ENCODE results near the gene RBFA.

RBFA gene

DNA sequence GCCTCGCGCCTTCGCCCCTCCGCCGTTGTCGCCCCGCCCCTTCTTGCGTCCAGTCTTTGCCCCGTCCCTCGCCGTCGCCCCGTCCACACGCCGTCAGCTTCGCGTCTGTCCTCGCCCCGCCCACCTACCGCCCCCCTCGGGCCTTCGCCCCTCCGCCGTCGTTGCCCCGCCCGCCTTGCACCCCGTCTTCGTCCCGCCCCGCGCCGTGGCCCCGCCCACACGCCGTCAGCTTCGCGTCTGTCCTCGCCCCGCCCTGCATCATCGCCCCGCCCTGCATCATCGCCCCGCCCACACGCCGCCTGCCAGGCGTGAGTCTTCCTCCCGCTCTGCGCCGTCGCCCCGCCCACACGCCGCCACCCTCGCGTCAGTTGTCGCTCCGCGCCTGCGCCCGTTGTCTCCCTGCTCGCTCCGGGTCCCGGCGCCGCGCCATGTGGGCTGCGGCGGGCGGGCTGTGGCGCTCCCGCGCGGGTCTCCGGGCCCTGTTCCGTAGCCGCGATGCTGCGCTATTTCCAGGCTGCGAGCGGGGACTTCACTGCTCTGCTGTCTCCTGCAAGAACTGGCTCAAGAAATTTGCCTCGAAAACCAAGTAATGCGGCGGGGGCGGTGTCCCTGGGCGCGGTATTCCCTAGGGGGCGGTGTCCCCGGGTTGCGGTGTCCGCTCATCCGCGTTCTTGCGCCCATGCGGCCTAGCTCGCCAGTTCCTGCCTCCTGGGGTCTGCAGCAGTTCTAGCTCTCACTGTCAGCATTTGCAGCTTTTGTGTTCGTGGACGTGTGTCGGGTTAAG is at the start of gene RBFA:
RBFA (plus strand) TSS at position 367 of the 784 bp plus-strand sequence; CDS start at position 429, 62 bp downstream.
- H3K27ac ChIP-seq, result peak within 1 kb of the TSS; percentile 95
- TF ChIP-seq, protein P1, sequence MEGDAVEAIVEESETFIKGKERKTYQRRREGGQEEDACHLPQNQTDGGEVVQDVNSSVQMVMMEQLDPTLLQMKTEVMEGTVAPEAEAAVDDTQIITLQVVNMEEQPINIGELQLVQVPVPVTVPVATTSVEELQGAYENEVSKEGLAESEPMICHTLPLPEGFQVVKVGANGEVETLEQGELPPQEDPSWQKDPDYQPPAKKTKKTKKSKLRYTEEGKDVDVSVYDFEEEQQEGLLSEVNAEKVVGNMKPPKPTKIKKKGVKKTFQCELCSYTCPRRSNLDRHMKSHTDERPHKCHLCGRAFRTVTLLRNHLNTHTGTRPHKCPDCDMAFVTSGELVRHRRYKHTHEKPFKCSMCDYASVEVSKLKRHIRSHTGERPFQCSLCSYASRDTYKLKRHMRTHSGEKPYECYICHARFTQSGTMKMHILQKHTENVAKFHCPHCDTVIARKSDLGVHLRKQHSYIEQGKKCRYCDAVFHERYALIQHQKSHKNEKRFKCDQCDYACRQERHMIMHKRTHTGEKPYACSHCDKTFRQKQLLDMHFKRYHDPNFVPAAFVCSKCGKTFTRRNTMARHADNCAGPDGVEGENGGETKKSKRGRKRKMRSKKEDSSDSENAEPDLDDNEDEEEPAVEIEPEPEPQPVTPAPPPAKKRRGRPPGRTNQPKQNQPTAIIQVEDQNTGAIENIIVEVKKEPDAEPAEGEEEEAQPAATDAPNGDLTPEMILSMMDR (IDR thresholded peaks at IDR 0.05), result no peak
- H3K27me3 ChIP-seq, result no peaks in the 10 kb centered on the region
- H3K36me3 ChIP-seq, result no peaks in the 10 kb centered on the region
- H3K9me3 ChIP-seq, result no peaks in the 10 kb centered on the region
- peaks cover 18% of the 10 kb centered on the region in 2 experiments for H3K4me1 ChIP-seq (ENCODE audit: control insufficient read depth in 1 of 2, insufficient read depth in 1 of 2, low read depth in 1 of 2, low read length in 1 of 2)
- H3K4me3 ChIP-seq (ENCODE audit: low read depth in 1 of 2, low read length in 1 of 2), result peak within 1 kb of the TSS; percentile 64 to 84

DNA sequence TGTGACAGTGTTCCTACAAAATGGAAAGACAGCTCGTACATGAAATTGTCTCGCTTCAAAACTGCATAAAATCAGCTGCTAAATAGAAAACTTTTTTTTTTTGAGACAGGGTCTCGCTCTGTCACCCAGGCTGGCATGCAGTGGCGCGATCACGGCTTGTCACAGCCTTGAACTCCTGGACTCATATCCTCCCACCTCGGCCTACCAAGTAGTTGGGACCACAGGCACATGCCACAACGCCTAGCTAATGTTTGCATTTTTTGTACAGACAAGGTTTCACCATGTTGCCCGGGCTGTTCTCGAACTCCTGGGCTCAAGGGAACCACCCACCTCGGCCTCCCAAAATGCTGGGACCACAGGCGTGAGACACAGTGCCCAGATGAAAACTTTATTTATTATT is 49.1 kb upstream of the RBFA start:
- no peaks in the 10 kb centered on the region for H3K9me3 ChIP-seq
- H3K27me3 ChIP-seq, result no peaks in the 10 kb centered on the region
- no peak overlapping the region for H3K4me3 ChIP-seq (ENCODE audit: low read depth in 1 of 2, low read length in 1 of 2)
- no peaks in the 10 kb centered on the region for H3K36me3 ChIP-seq
- peaks cover 24% of the 10 kb centered on the region in 2 experiments for H3K4me1 ChIP-seq (ENCODE audit: control insufficient read depth in 1 of 2, insufficient read depth in 1 of 2, low read depth in 1 of 2, low read length in 1 of 2)
- TF ChIP-seq, protein P1 (IDR thresholded peaks at IDR 0.05), result no peak
- H3K27ac ChIP-seq, result no peak overlapping the region

- Histone ChIP-seq H3K9me3 (no peaks in the 10 kb centered on the region), H3K4me3 (ENCODE audit: low read depth in 1 of 2, low read length in 1 of 2) (no peak overlapping the region), H3K4me1 (ENCODE audit: control insufficient read depth in 1 of 2, insufficient read depth in 1 of 2, low read depth in 1 of 2, low read length in 1 of 2) (peaks cover 24% of the 10 kb centered on the region in 2 experiments), H3K36me3 (no peaks in the 10 kb centered on the region), H3K27ac (no peak overlapping the region), H3K27me3 (no peaks in the 10 kb centered on the region)
- TF ChIP-seq, protein P1 (IDR thresholded peaks at IDR 0.05), result no peak
Measured at GRCh38 chr18:79986726-79987125, 47.5 kb upstream of the RBFA start.

GRCh38 chr18:79987566-79987965 is 46.7 kb upstream of the RBFA start:
- TF ChIP-seq, protein P1 (IDR thresholded peaks at IDR 0.05), result no peak
- H3K4me1 ChIP-seq (ENCODE audit: control insufficient read depth in 1 of 2, insufficient read depth in 1 of 2, low read depth in 1 of 2, low read length in 1 of 2), result peaks cover 20% of the 10 kb centered on the region in 2 experiments
- H3K4me3 ChIP-seq (ENCODE audit: low read depth in 1 of 2, low read length in 1 of 2), result peak overlapping the region; percentile 74 to 88
- H3K27me3 ChIP-seq, result no peaks in the 10 kb centered on the region
- peak overlapping the region; percentile 88 for H3K27ac ChIP-seq
- no peaks in the 10 kb centered on the region for H3K36me3 ChIP-seq
- H3K9me3 ChIP-seq, result no peaks in the 10 kb centered on the region

DNA sequence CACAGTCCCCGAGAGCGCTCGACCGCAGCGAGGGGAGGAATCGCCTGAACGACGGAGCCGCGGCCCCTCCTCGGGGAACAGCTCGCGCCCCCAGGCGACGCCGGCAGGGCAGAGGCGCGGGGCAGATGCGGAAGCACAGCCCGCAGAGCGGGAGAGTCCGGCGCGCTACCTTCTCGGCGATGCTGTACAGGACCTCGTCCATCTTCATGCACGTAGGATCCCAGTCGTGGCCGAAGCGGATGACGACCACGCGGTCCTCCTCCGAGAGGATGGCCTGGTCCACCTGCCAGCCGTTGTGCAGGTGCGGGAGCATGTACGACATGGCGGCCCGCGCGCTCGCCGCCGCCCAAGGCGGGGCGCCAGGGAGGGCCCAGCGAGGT is 46.2 kb upstream of the RBFA start:
- H3K36me3 ChIP-seq, result no peaks in the 10 kb centered on the region
- no peaks in the 10 kb centered on the region for H3K27me3 ChIP-seq
- H3K27ac ChIP-seq, result peak overlapping the region; percentile 88
- H3K4me3 ChIP-seq (ENCODE audit: low read depth in 1 of 2, low read length in 1 of 2), result peak overlapping the region; percentile 74 to 88
- H3K9me3 ChIP-seq, result no peaks in the 10 kb centered on the region
- TF ChIP-seq, protein P1 (IDR thresholded peaks at IDR 0.05), result peak; percentile 47
- H3K4me1 ChIP-seq (ENCODE audit: control insufficient read depth in 1 of 2, insufficient read depth in 1 of 2, low read depth in 1 of 2, low read length in 1 of 2), result peaks cover 18 to 19% of the 10 kb centered on the region in 2 experiments

Data from neutrophil (primary cell).